Fibroblast of skin of scalp (primary cell): ENCODE data around the gene TICAM2.

Source experiments
- DNase-seq: peaks from one replicate; pipeline ENCODE4 v3.0.0-alpha.2; 2013

TICAM2 gene

GRCh38 chr5:115607935-115608334 lies 5.7 kb upstream of the TICAM2 start:
- no peak for DNase-seq

- DNase-seq: no peak
Observed at GRCh38 chr5:115605436-115605835, 3.2 kb upstream of the TICAM2 start.

DNA sequence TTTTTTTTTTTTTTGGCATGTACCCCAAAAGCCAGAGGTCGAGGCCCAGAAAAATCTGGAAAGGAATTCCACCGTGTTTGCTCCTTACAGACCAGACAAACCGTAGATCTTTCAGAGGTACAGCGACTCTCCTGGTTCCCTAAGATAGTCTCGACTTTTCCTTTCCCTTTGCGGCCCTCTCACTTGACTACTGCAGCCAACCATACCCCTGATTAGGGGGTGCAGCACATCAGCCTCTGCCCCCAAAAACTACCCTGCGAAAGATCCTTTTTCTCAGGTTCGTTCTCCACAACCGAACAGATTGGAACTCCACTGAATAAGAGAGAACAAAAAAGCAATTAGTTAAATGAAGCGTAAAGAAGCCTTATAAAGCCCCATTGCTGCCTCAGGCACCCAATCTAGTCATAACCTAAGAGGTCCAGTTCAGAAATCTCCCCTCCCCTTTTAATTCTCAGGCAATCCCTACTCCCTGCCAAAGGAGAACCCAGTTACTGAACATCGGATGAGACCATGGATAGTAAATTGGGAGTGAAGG lies 379 bp upstream of the TICAM2 start:
- DNase-seq: no peak

GRCh38 chr5:115600766-115601165 lies 1.5 kb downstream of the TICAM2 start:
- peak; percentile 45 for DNase-seq

DNA sequence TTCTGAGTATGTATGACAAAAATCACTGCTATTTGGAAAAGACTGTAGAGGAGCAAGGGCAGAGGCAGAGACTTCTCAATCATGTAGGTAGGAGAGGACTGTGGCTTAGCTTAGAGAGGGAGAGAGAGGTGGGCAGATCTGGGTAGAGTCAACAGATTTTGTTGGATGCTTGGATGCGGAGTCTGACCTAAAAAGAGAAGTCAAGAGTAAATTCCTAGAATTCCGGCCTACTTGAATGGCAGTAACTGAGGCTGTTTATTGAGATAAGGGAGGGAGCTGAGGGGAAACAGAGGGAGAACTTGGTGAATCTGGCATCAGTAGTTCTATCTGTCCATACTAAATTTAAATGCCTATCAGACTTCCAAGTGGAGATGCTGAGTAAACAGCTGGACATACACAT lies 2.4 kb downstream of the TICAM2 start:
- peak; percentile 19 for DNase-seq

GRCh38 chr5:115599502-115599901 lies 2.8 kb downstream of the TICAM2 start:
- peak; percentile 47 for DNase-seq

GRCh38 chr5:115594128-115595047 lies 7.9 kb downstream of the TICAM2 start:
- peak; percentile 58 for DNase-seq

- no peak for DNase-seq
Observed at GRCh38 chr5:115589043-115589442, 13.2 kb downstream of the TICAM2 start.

GRCh38 chr5:115588640-115589039 lies 13.6 kb downstream of the TICAM2 start:
- DNase-seq: no peak

- peak; percentile 46 for DNase-seq
Observed at GRCh38 chr5:115586525-115587146, 15.6 kb downstream of the TICAM2 start.

DNA sequence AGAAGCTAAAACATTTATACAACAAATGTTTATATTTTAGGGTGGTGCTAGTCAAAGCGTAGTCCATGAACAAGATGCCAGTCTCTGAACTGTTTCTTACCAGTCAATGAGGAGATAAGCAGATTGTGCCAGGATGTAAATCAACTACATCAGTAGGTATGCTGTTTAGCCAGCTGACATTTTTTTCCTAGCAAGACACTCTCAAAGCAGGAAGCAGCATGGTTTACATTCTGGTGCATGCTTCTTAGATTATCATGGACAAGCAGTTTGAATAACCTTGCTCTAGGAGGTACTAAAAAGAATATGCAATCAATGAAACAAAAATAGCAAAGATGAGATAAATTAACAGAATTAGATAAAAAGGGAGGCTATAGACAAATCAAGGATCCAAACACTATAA lies 17.0 kb downstream of the TICAM2 start:
- DNase-seq: no peak

- DNase-seq: no peak
Observed at GRCh38 chr5:115584501-115584900, 17.8 kb downstream of the TICAM2 start.

DNA sequence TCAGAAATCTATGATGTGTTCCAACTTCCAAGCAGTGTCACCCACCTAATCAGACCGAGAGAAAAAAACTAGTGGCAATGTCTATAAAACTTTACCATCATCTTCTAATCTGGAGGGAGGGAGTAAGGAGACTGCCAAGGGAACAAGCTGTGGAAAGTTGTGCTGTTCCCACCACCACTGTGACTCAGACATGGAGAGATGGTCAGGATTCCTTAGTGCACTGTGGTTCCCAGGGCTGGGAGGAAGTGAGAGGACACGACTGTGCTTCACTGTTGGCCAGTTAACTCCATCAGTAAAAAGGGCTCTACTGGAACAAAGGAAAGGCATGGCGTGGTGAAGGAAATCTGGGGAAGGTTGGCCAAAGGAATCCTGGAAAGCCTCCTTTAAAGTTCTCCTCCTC lies 18.8 kb downstream of the TICAM2 start:
- DNase-seq: peak; percentile 93

GRCh38 chr5:115580941-115581340 lies 21.3 kb downstream of the TICAM2 start:
- peak; percentile 19 for DNase-seq

DNA sequence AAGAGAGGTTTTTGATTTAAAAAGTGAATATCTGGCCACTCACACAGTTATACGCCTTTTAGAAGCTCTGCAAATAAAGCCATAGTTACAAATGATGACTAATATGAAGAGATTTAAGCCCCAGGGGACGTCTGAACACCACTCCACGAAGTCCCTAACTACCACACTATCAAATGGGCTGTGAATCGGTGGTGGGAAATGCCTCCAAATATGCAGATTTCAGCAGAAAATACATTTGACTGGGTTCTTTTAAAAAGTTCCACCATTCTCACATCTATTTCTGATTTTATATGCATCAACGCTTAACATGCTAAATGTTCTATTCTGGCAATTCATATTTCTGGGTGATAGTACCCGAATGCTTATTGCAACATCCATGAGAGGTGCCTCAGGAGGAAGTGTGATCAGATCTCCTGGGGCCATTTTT lies 22.5 kb downstream of the TICAM2 start:
- peak; percentile 83 for DNase-seq

DNA sequence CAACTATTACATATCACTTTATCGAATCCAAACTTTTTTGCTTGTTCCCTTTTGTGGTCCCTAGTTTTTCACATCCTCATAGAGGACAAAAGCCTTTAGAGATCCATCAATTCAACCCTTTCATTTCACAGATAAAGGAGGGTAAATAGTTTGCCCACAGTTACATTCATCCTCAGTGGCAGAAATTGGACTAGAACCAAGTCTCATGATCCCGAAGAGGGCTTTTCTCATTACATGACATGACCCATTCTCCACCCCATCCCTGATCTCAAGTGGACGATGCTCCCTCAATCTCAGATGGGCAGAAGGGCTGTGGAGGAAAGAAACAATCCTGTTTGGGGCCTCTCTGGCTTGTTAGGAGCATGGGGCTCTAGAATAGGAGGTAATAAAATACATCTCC lies 23.1 kb downstream of the TICAM2 start:
- no peak for DNase-seq

GRCh38 chr5:115578657-115579056 lies 23.6 kb downstream of the TICAM2 start:
- DNase-seq: no peak

GRCh38 chr5:115577741-115578140 lies 24.5 kb downstream of the TICAM2 start:
- DNase-seq: no peak

- no peak for DNase-seq
Observed at GRCh38 chr5:115577329-115577728, 24.9 kb downstream of the TICAM2 start.

DNA sequence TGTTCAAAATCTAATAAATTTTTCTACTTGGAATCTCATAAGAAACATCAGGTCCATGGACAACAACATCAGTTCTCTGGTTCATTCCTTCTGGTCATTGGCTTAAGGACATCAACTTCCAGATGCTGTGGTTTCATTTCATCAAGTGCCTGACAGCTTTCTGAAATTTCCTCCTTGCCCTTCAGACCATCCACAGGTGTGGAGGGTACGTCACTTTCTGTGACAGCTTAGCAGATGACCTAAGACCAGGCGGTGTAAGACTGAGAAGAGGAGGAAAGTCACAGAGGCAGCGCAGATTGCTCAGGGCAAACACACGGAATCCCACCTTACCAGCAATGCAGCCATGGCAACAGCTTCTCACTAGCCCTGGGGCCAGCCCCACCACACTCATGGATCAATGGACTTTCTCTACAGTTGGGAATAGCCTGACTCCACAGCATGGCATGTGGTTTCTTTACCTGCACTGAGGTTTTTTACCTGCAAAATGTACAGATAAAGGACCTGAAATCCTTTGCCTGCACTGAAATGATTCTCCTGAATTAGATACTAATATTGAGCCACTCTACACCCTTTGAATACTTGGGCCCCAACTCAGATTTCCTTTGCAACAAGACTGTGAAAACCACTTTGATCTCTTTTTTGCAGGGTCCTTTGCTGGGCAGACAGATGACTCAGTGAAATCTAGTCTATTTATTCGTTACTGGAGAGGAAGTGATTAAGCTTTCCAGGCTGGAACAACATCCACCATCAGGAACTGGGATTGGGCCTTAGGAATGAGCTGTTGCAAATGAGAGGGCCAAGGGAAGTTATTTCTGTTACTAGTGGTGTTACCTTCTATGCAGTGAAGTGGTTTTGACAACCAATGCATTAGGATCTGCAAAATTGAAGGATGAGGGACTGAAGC lies 26.9 kb downstream of the TICAM2 start:
- peak; percentile 65 for DNase-seq

DNA sequence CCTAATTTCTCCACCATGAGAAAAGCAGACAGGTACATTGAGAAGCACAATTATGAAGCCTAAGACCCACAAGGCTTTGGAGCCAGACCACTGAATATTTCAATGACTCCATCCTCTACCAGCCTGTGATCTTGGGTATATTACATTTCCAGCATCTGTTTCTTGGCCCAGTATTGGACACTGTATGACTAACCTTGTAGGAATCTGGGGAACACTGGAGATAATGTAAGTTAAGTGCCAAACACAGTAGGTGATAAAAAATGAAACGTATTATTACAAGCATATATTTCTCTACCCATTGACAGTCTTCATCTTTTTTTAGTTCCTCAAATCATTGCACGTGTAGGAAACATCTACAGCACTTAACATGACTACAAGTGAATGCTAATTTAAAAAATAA lies 29.1 kb downstream of the TICAM2 start:
- DNase-seq: peak; percentile 84

GRCh38 chr5:115571441-115571878 lies 30.8 kb downstream of the TICAM2 start:
- DNase-seq: no peak

DNA sequence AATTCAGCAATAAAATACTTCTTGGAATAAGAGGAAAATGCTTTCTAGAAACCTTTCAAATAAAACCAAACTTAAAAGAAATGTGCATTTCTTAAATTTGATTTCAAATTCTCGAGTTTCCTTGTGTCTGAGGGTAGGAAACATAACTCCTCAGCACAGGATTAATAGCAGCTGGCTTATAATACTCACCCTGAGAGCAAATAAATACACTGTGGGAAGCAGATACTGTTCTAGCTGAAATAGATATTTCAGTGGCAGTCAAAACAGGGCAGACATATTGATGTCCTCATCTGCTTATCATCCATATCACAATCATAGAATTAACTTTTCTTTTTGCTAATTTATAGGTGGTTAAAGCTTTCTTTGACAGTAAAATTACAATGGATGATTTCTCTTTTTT lies 33.6 kb downstream of the TICAM2 start:
- no peak for DNase-seq
